ENCODE measurements around the gene KIF6. TPM values are rescaled to one million over a fixed set of nuclear protein-coding genes. Genes with fewer than 3 reads are reported as not detected.

The KIF6 gene
- total and polyA plus RNA-seq, 8 donors: 0.19 to 1.0 (median 0.44) TPM

DNA sequence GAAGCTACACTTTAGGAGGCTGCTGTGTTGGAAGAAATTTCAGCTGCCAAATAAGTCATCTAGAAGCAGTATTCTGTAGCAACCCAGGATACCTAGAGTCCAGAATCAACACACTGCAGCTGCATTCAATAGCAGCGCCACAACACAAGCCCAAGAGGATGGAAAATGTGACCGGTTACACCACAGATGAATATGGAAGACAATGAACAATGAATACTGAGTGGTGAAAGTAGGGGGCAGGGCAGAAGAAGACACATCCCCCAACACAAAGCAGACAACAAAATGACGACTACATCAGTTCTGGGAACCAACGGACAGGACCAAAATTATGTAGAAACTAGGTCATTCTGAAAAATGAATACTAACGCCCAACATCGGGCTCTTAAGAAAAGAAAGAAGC, 38.2 kb downstream of the KIF6 start:
- no peaks in the 10 kb centered on the region for H3K36me3 ChIP-seq
- no peaks in the 10 kb centered on the region for H3K4me1 ChIP-seq
- H3K27ac ChIP-seq: no peak overlapping the region
- TF ChIP-seq CTCF (IDR thresholded peaks at IDR 0.05): no peak
- FAIRE-seq (no peak), ATAC-seq (no peak), DNase-seq (no peak)
- H3K27me3 ChIP-seq: no peaks in the 10 kb centered on the region
- intact Hi-C loops (cut with DNase I): no loop called here
- no peak overlapping the region for H3K4me3 ChIP-seq
- 90% methylated on average over 6 of the region's 6 CpGs for WGBS, 2 donors
- H3K9me3 ChIP-seq: no peaks in the 10 kb centered on the region

- no peak for FAIRE-seq
- H3K27me3 ChIP-seq: no peaks in the 10 kb centered on the region
- no peak for ATAC-seq
- no peaks in the 10 kb centered on the region for H3K4me1 ChIP-seq
- no peak for DNase-seq
- TF ChIP-seq CTCF (IDR thresholded peaks at IDR 0.05): no peak
- WGBS, 2 donors: 79 to 93% methylated on average over 1 of the region's 1 CpG
- H3K4me3 ChIP-seq: no peak overlapping the region
- H3K9me3 ChIP-seq: no peaks in the 10 kb centered on the region
- H3K27ac ChIP-seq: no peak overlapping the region
- no peaks in the 10 kb centered on the region for H3K36me3 ChIP-seq
- intact Hi-C loops (cut with DNase I): no loop called here
Measured at GRCh38 chr6:39685938-39686337, 39.3 kb downstream of the KIF6 start.

DNA sequence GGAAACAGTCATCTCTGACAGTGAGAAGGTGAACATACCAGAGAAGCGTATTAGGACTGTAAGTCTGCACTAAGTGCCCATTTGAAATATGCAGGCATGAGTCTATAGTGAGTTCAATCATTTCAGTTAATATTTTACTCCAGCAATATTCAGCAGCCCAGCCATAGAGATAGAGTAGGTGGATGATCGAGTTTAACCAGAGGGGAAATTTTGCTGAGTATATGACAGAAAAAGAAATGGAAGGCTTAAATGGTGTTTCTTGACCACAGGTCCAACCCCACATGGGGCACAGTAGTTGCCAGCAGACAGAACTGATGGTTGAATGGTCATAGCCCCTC, 39.8 kb downstream of the KIF6 start:
- intact Hi-C loops (cut with DNase I): no loop called here
- no peaks in the 10 kb centered on the region for H3K4me1 ChIP-seq
- 45 to 64% methylated on average over 2 of the region's 2 CpGs for WGBS, 2 donors
- no peak for FAIRE-seq
- no peak for DNase-seq
- H3K36me3 ChIP-seq: no peaks in the 10 kb centered on the region
- no peaks in the 10 kb centered on the region for H3K9me3 ChIP-seq
- TF ChIP-seq CTCF (IDR thresholded peaks at IDR 0.05): no peak
- ATAC-seq: peak in 1 of 4 donors; percentile 57
- peak overlapping the region in 1 of 4 donors; percentile 60 for H3K27ac ChIP-seq
- H3K27me3 ChIP-seq: no peaks in the 10 kb centered on the region
- no peak overlapping the region for H3K4me3 ChIP-seq

GRCh38 chr6:39684790-39685488, 40.3 kb downstream of the KIF6 start:
- DNase-seq: peak in 2 of 6 donors; percentile 7 to 30
- ATAC-seq: peak; percentile 44 to 77 (median 70)
- intact Hi-C loops (cut with DNase I): no loop called here
- TF ChIP-seq CTCF (IDR thresholded peaks at IDR 0.05): no peak
- H3K4me3 ChIP-seq: no peak overlapping the region
- no peaks in the 10 kb centered on the region for H3K36me3 ChIP-seq
- WGBS, 2 donors: 62 to 68% methylated on average over 3 of the region's 3 CpGs
- FAIRE-seq: no peak
- H3K27ac ChIP-seq: peak overlapping the region in 1 of 4 donors; percentile 60
- H3K27me3 ChIP-seq: no peaks in the 10 kb centered on the region
- no peaks in the 10 kb centered on the region for H3K4me1 ChIP-seq
- H3K9me3 ChIP-seq: no peaks in the 10 kb centered on the region

- FAIRE-seq: no peak
- 45 to 56% methylated on average over 4 of the region's 4 CpGs for WGBS, 2 donors
- H3K9me3 ChIP-seq: no peaks in the 10 kb centered on the region
Measured at GRCh38 chr6:39681674-39682121, 43.5 kb downstream of the KIF6 start.

More at GRCh38 chr6:39681674-39682121, 43.5 kb downstream of the KIF6 start:
- DNase-seq: no peak
- Histone ChIP-seq H3K27me3 (no peaks in the 10 kb centered on the region), H3K27ac (no peak overlapping the region), H3K4me3 (no peak overlapping the region), H3K4me1 (no peaks in the 10 kb centered on the region), H3K36me3 (no peaks in the 10 kb centered on the region)
- TF ChIP-seq CTCF (IDR thresholded peaks at IDR 0.05): no peak
- intact Hi-C loops (cut with DNase I): no loop called here
- no peak for ATAC-seq
